ENCODE results near the gene ACOXL.

The ACOXL gene

GRCh38 chr2:110829413-110830146 lies 97.2 kb downstream of the ACOXL start:
- Histone ChIP-seq H3K36me3 (ENCODE audit: control insufficient read depth, insufficient read depth, low read length) (no peaks in the 10 kb centered on the region), H3K4me3 (replicated peaks; ENCODE audit: low read depth, low read length) (no peak overlapping the region), H3K27me3 (replicated peaks; ENCODE audit: control insufficient read depth, insufficient read depth, low read length) (no peaks in the 10 kb centered on the region)
- no peak for DNase-seq (ENCODE audit: extremely low read depth, insufficient read length)
- no peak for TF ChIP-seq CTCF (IDR thresholded peaks at IDR 0.05; ENCODE audit: insufficient read depth, low read length, poor library complexity, severe bottlenecking)

DNA sequence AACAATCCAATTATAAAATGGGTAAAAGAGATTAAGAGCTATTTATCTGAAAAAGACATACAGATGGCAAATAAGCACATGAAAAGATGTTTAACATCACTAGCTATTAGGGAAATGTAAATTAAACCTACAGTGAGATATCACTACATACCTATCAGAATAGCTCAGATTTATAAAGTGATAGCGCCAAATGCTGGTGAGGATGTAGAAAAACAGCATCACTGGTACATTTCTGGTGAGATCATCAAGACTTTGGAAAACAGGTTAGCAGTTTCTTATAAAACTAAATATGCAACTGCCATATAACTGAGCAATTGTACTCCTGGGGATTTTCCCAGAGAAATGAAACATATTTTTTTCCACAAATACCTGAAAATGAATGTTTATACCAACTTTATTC lies 100.4 kb downstream of the ACOXL start:
- Histone ChIP-seq H3K27me3 (replicated peaks; ENCODE audit: control insufficient read depth, insufficient read depth, low read length) (no peaks in the 10 kb centered on the region), H3K4me3 (replicated peaks; ENCODE audit: low read depth, low read length) (no peak overlapping the region), H3K36me3 (ENCODE audit: control insufficient read depth, insufficient read depth, low read length) (no peaks in the 10 kb centered on the region)
- TF ChIP-seq CTCF (IDR thresholded peaks at IDR 0.05; ENCODE audit: insufficient read depth, low read length, poor library complexity, severe bottlenecking), result no peak
- DNase-seq (ENCODE audit: extremely low read depth, insufficient read length), result no peak

DNA sequence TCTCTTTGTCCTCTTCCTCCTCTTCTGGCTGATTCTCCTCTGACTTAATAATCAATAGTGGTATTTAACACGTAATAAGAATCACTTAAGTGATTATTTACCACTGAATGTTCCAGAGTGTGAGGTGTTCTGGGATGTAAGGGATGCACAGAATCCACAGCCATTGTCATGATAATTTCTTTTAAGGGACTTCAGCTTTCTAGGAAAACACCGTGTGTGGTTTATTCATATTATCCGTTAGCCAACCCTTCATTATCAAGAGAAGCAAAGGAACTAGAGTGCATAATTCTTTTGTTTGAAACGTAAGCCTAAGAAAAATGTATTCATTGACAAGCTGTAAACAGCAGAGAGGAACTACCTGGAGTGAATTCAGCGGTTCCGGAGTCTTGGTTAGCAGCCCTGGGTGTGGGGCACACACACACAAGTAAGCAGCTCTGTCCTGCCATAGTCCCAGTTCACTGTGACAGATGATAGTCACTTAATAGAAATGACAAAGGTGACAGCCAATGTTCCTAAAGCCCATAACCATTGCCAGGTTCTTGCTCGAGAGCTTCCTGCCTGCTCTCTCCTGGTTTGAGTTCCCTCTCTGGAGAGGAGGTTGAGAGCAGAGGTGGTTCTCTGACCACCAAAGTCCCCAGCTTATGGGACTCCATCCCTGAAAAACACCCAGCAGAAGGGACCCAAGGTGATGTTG lies 101.9 kb downstream of the ACOXL start:
- TF ChIP-seq CTCF (IDR thresholded peaks at IDR 0.05; ENCODE audit: insufficient read depth, low read length, poor library complexity, severe bottlenecking), result no peak
- Histone ChIP-seq H3K4me3 (replicated peaks; ENCODE audit: low read depth, low read length) (no peak overlapping the region), H3K27me3 (replicated peaks; ENCODE audit: control insufficient read depth, insufficient read depth, low read length) (no peaks in the 10 kb centered on the region), H3K36me3 (ENCODE audit: control insufficient read depth, insufficient read depth, low read length) (no peaks in the 10 kb centered on the region)
- no peak for DNase-seq (ENCODE audit: extremely low read depth, insufficient read length)

DNA sequence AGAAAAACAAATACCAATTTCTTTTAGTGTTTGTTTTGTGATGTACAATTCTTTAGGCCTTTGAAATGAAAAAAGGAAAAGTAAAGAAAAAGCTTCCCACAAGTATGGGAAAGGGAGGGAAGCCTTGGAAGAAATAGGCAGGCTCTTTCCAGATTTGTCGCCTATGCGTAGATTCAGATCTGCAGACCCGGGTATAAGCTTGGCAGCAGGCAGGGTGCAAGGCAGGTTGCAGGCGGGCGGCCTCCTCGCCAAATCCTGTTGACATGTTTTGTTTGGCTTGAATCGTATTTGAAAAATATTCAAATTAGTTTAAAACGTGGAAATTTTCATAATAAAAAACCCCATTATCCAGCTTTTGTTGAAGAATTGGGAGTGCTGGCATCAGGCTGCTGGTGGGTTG lies 104.3 kb downstream of the ACOXL start:
- Histone ChIP-seq H3K4me3 (replicated peaks; ENCODE audit: low read depth, low read length) (no peak overlapping the region), H3K27me3 (replicated peaks; ENCODE audit: control insufficient read depth, insufficient read depth, low read length) (no peaks in the 10 kb centered on the region), H3K36me3 (ENCODE audit: control insufficient read depth, insufficient read depth, low read length) (no peaks in the 10 kb centered on the region)
- DNase-seq (ENCODE audit: extremely low read depth, insufficient read length), result no peak
- no peak for TF ChIP-seq CTCF (IDR thresholded peaks at IDR 0.05; ENCODE audit: insufficient read depth, low read length, poor library complexity, severe bottlenecking)

- no peak for DNase-seq (ENCODE audit: extremely low read depth, insufficient read length)
Measured at GRCh38 chr2:110837446-110838409, 105.4 kb downstream of the ACOXL start.

More at GRCh38 chr2:110837446-110838409, 105.4 kb downstream of the ACOXL start:
- H3K4me3 ChIP-seq (replicated peaks; ENCODE audit: low read depth, low read length), result no peak overlapping the region
- no peaks in the 10 kb centered on the region for H3K36me3 ChIP-seq (ENCODE audit: control insufficient read depth, insufficient read depth, low read length)
- H3K27me3 ChIP-seq (replicated peaks; ENCODE audit: control insufficient read depth, insufficient read depth, low read length), result no peaks in the 10 kb centered on the region
- no peak for TF ChIP-seq CTCF (IDR thresholded peaks at IDR 0.05; ENCODE audit: insufficient read depth, low read length, poor library complexity, severe bottlenecking)

Data from GM06990 (cell line).